Transverse colon (tissue), 4 donors: ENCODE data around the gene ARL9. TPM values are rescaled to one million over a fixed set of nuclear protein-coding genes. Genes with fewer than 3 reads are reported as not detected.
"Not testable (repeated sequence)": the region's sequence is repeated elsewhere in the genome, so short reads cannot be mapped to it uniquely, and the experiment has no call there.

Experiments
- DNase-seq: peaks from one replicate; pipeline ENCODE4 v3.0.0-alpha.2; 2019
- H3K27ac ChIP-seq, 4 donors: fragments of 200-600 bp; sonication (generic); 2 replicates each; pipeline ENCODE4 v1.5.1; 2016 to 2018; ENCODE audit warnings: inconsistent platforms in 4 of 4
- H3K27me3 ChIP-seq: fragments of 200-600 bp; sonication (generic); 2 replicates; pipeline ENCODE4 v1.5.1; 2017; ENCODE audit warnings: inconsistent platforms
- H3K36me3 ChIP-seq, 4 donors: fragments of 200-600 bp; sonication (generic); 2 replicates each; pipeline ENCODE4 v1.5.1; 2017 to 2019; ENCODE audit warnings: inconsistent platforms in 4 of 4
- H3K4me1 ChIP-seq, 4 donors: fragments of 200-600 bp; sonication (generic); 2 replicates each; pipeline ENCODE4 v1.5.1; 2017 to 2020; ENCODE audit warnings: inconsistent platforms in 4 of 4
- H3K4me3 ChIP-seq, 4 donors: fragments of 200-600 bp; sonication (generic); 1 replicate in 1 of 4; 2 replicates in 3 of 4; pipeline versions ENCODE4 v1.5.1 to v1.6.1; 2017 to 2019; ENCODE audit warnings: inconsistent platforms in 4 of 4
- H3K9me3 ChIP-seq, 2 donors: fragments of 200-600 bp; sonication (generic); 2 replicates each; pipeline ENCODE4 v1.5.1; 2017 to 2019; ENCODE audit warnings: inconsistent platforms in 2 of 2
- EP300 ChIP-seq: sonication (generic); formaldehyde crosslinking; IDR thresholded peaks from one replicate; pipeline ENCODE4 v1.6.1; 2017; ENCODE audit warnings: antibody characterized with exemption, low read depth
- POLR2A ChIP-seq: fragments of 450-650 bp; IDR thresholded peaks from one replicate; pipeline ENCODE4 v1.6.1; 2016; ENCODE audit warnings: antibody characterized with exemption, mild to moderate bottlenecking, moderate library complexity
- POLR2AphosphoS5 ChIP-seq, 3 donors: sonication (generic); formaldehyde crosslinking; IDR thresholded peaks; one replicate each; pipeline ENCODE4 v1.6.1; 2016; ENCODE audit warnings: antibody characterized with exemption in 3 of 3
- WGBS, 2 donors: methylation state at CpG; one replicate each; pipeline ENCODE4 v1.1.5; 2018; ENCODE audit warnings: low coverage in 1 of 2; 5-methylcytosine and 5-hydroxymethylcytosine counted together
- in situ Hi-C, 4 donors: fragments of 200-750 bp; cut with MboI; loops; one replicate each; pipeline versions ENCODE4 v1.15.0 to v1.15.1; 2017; ENCODE audit warnings: low sequenced_read_pairs in 3 of 4, low pct_ligation_motif_present in 1 of 4, low pct_unique_long_range_greater_than_20kb in 1 of 4
- intact Hi-C: fragments of 100-400 bp; cut with DNase I; formaldehyde crosslinking; loops from one replicate; pipeline ENCODE4 v1.15.1; 2023; ENCODE audit warnings: low total_unique reads
- total RNA-seq, 4 donors: library from RNA; depleted of rRNA; stranded (reverse); fragments of >200 nt; gene quantifications; one replicate each; pipeline ENCODE4 v1.1.0, GENCODE V29; 2016
- TF ChIP-seq, protein P1 (sequence below), 5 experiments: fragments of 200-600 bp in 3 of 5; fragments of 450-650 bp in 2 of 5; sonication (generic) in 3 of 5; IDR thresholded peaks; 1 replicate in 2 of 5; 2 replicates in 3 of 5; pipeline ENCODE4 v1.5.1; 2016 to 2017; ENCODE audit warnings: antibody characterized with exemption in 5 of 5, inconsistent platforms in 3 of 5, mild to moderate bottlenecking in 2 of 5, moderate library complexity in 1 of 5

The ARL9 gene
- total RNA-seq, 4 donors from 2014 or later: not detected

- no peak overlapping the region for H3K4me3 ChIP-seq
- H3K9me3 ChIP-seq: no peaks in the 10 kb centered on the region
- intact Hi-C loops: no loop called here
- TF ChIP-seq, protein P1, sequence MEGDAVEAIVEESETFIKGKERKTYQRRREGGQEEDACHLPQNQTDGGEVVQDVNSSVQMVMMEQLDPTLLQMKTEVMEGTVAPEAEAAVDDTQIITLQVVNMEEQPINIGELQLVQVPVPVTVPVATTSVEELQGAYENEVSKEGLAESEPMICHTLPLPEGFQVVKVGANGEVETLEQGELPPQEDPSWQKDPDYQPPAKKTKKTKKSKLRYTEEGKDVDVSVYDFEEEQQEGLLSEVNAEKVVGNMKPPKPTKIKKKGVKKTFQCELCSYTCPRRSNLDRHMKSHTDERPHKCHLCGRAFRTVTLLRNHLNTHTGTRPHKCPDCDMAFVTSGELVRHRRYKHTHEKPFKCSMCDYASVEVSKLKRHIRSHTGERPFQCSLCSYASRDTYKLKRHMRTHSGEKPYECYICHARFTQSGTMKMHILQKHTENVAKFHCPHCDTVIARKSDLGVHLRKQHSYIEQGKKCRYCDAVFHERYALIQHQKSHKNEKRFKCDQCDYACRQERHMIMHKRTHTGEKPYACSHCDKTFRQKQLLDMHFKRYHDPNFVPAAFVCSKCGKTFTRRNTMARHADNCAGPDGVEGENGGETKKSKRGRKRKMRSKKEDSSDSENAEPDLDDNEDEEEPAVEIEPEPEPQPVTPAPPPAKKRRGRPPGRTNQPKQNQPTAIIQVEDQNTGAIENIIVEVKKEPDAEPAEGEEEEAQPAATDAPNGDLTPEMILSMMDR (IDR thresholded peaks at IDR 0.05): no peak
- TF ChIP-seq EP300 (no peak), POLR2A (no peak), POLR2AphosphoS5 (IDR thresholded peaks at IDR 0.05) (no peak)
- no peaks in the 10 kb centered on the region for H3K27me3 ChIP-seq
- peaks cover 0 to 24% (median 7%) of the 10 kb centered on the region in 4 donors for H3K36me3 ChIP-seq
- H3K4me1 ChIP-seq: peaks cover 20 to 34% (median 22%) of the 10 kb centered on the region in 4 donors
- no peak for DNase-seq
- in situ Hi-C loops: no loop called here
- H3K27ac ChIP-seq: no peak overlapping the region
- WGBS, 2 donors: 81 to 88% methylated on average over 3 of the region's 3 CpGs
Measured at GRCh38 chr4:56464581-56464980, 41.0 kb upstream of the ARL9 start.

GRCh38 chr4:56465599-56466295, 39.8 kb upstream of the ARL9 start:
- Histone ChIP-seq H3K4me1 (peaks cover 20 to 36% (median 22%) of the 10 kb centered on the region in 4 donors), H3K27ac (peak overlapping the region in 1 of 4 donors; percentile 92), H3K9me3 (no peaks in the 10 kb centered on the region), H3K4me3 (peak overlapping the region in 2 of 4 donors; percentile 96 to 97), H3K27me3 (no peaks in the 10 kb centered on the region), H3K36me3 (peaks cover 0 to 15% (median 3%) of the 10 kb centered on the region in 4 donors)
- no peak for DNase-seq
- intact Hi-C loops (no loop called here), in situ Hi-C loops (no loop called here)
- TF ChIP-seq, protein P1 (IDR thresholded peaks at IDR 0.05): no peak
- TF ChIP-seq EP300: no peak
- TF ChIP-seq POLR2A: no peak
- TF ChIP-seq POLR2AphosphoS5 (IDR thresholded peaks at IDR 0.05): no peak
- 72 to 77% methylated on average over 5 to 10 of the region's 10 CpGs for WGBS, 2 donors

DNA sequence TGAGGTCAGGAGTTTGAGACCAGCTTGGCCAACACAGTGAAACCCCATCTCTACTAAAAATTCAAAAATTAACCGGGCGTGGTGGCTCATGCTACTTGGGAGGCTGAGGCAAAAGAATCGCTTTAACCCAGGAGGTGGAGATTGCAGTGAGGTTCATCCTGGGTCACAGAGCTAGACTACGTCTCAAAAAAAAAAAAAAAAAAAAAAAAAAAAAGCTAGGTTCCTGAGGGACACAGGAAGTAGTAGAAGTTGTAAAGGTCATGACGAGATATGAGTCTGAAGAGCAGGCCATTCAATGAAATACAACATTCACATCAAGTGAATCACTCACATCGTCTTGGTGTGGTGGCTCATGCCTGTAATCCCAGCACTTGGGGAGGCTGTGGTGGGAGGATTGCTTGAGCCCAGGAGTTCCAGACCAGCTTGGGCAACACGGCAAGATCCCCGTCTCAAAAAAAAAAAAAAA, 39.3 kb upstream of the ARL9 start:
- Histone ChIP-seq H3K36me3 (peaks cover 0 to 15% (median 3%) of the 10 kb centered on the region in 4 donors), H3K4me3 (peak overlapping the region; percentile 77 to 99 (median 96)), H3K27ac (peak overlapping the region; percentile 91 to 96 (median 92)), H3K4me1 (peaks cover 20 to 36% (median 22%) of the 10 kb centered on the region in 4 donors)
- intact Hi-C loops, H3K27me3 ChIP-seq, in situ Hi-C loops, H3K9me3 ChIP-seq: not testable (repeated sequence)
- TF ChIP-seq POLR2AphosphoS5 (IDR thresholded peaks at IDR 0.05) (peak; percentile 28 to 87 (median 73)), POLR2A (peak; percentile 71)
- 16 to 20% methylated on average over 4 to 8 of the region's 8 CpGs for WGBS, 2 donors
- peak; percentile 43 for DNase-seq

- no peak for DNase-seq
- no peaks in the 10 kb centered on the region for H3K9me3 ChIP-seq
- intact Hi-C loops: no loop called here
- 0 to 2% methylated on average over 8 of the region's 8 CpGs for WGBS, 2 donors
- H3K4me3 ChIP-seq: peak overlapping the region; percentile 77 to 99 (median 96)
- TF ChIP-seq POLR2A (no peak), EP300 (no peak), POLR2AphosphoS5 (IDR thresholded peaks at IDR 0.05) (no peak)
- TF ChIP-seq, protein P1 (IDR thresholded peaks at IDR 0.05): no peak
- peak overlapping the region; percentile 91 to 96 (median 92) for H3K27ac ChIP-seq
- H3K36me3 ChIP-seq: peaks cover 0 to 15% (median 4%) of the 10 kb centered on the region in 4 donors
- H3K4me1 ChIP-seq: peaks cover 20 to 36% (median 22%) of the 10 kb centered on the region in 4 donors
- in situ Hi-C loops: no loop called here
- no peaks in the 10 kb centered on the region for H3K27me3 ChIP-seq
Measured at GRCh38 chr4:56466910-56467283, 38.7 kb upstream of the ARL9 start.
